ENCODE results near the gene NKG7. TPM values are rescaled to one million over a fixed set of nuclear protein-coding genes. Genes with fewer than 3 reads are reported as not detected.
A peak's percentile ranks its signal among the peaks of the same experiment; 100 is the strongest.

NKG7 gene
- total and polyA plus RNA-seq, 2 of the 13 experiments (the other 11 are each of a cell fraction or from before 2014, with no cell fraction given), result 0.40 TPM; not detected in 1

DNA sequence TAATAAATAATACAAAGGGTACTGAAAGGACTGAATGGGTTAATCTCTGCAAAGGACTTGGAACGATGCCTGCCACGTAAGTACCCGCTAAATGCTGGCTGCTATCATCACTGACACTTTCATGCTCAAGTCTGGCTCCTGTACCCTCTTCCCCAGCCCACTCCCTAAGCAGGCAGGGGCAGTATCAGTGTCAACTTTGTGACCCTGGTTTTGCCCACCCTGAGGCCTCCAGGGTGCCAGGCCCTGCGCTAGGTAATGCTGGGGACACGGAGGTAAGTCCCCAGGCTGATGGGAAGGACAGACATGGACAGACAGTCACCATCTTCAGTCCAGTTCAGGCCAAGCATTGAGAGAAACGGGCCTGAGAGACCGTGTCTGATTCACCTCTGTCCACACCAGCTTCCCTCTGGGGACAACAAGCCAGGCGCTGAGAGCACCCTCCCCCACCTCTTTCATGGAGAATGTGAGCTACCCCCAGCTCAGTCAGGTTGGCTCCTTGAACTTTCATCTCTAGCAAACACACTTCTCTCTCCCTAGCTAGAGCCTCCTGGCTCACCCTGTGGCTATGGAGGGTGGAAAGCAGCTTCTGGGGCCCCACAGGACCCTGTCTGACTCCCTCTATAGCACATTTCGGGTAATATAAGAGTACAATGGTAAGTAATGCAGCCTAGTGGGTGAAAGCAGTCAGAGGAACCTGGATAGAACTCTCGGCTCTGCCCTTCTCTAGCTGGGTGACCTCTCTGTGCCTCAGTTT, 7.1 kb downstream of the NKG7 start (continued):
- no peak; the same call in 2 of the 3 replicates for TF ChIP-seq MXI1 (IDR thresholded peaks at IDR 0.05; ENCODE audit: borderline replicate concordance, low read depth, low read length)
- TF ChIP-seq RELA (CRISPR knock-in tag; IDR thresholded peaks at IDR 0.05), result 0 out of 2 replicates have a peak, but pooled peaks have one; percentile 52
- peak; percentile 83; the same call in 1 of the 2 replicates for TF ChIP-seq FOXK1 (CRISPR knock-in tag; IDR thresholded peaks at IDR 0.05; ENCODE audit: borderline replicate concordance, low read depth)
- TF ChIP-seq, protein P1, sequence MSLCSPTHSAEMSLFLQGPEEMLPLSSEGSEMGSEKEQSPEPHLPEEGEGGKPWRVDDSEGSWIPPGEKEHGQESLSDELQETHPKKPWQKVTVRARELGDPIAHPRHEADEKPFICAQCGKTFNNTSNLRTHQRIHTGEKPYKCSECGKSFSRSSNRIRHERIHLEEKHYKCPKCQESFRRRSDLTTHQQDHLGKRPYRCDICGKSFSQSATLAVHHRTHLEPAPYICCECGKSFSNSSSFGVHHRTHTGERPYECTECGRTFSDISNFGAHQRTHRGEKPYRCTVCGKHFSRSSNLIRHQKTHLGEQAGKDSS (CRISPR knock-in tag; IDR thresholded peaks at IDR 0.05; ENCODE audit: borderline replicate concordance, low read depth), result peak; percentile 81; the same call in 1 of the 2 replicates
- TF ChIP-seq SYNCRIP (IDR thresholded peaks at IDR 0.05; ENCODE audit: insufficient read depth, low read depth, low read length), result no peak
- peak; percentile 32 for TF ChIP-seq STAG1 (CRISPR knock-in tag; IDR thresholded peaks at IDR 0.05)
- TF ChIP-seq SOX6 (IDR thresholded peaks at IDR 0.05), result no peak
- TF ChIP-seq SOX6 (CRISPR knock-in tag; IDR thresholded peaks at IDR 0.05), result peak; percentile 74
- TF ChIP-seq, protein P2, sequence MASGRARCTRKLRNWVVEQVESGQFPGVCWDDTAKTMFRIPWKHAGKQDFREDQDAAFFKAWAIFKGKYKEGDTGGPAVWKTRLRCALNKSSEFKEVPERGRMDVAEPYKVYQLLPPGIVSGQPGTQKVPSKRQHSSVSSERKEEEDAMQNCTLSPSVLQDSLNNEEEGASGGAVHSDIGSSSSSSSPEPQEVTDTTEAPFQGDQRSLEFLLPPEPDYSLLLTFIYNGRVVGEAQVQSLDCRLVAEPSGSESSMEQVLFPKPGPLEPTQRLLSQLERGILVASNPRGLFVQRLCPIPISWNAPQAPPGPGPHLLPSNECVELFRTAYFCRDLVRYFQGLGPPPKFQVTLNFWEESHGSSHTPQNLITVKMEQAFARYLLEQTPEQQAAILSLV (CRISPR knock-in tag; IDR thresholded peaks at IDR 0.05; ENCODE audit: borderline replicate concordance), result 0 out of 2 replicates have a peak, but pooled peaks have one; percentile 47
- TF ChIP-seq ONECUT2 (CRISPR knock-in tag; IDR thresholded peaks at IDR 0.05), result 0 out of 2 replicates have a peak, but pooled peaks have one; percentile 28
- peak; percentile 61 for TF ChIP-seq CBFB (CRISPR knock-in tag; IDR thresholded peaks at IDR 0.05)
- TF ChIP-seq, protein P3, sequence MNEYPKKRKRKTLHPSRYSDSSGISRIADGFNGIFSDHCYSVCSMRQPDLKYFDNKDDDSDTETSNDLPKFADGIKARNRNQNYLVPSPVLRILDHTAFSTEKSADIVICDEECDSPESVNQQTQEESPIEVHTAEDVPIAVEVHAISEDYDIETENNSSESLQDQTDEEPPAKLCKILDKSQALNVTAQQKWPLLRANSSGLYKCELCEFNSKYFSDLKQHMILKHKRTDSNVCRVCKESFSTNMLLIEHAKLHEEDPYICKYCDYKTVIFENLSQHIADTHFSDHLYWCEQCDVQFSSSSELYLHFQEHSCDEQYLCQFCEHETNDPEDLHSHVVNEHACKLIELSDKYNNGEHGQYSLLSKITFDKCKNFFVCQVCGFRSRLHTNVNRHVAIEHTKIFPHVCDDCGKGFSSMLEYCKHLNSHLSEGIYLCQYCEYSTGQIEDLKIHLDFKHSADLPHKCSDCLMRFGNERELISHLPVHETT (CRISPR knock-in tag; conservative IDR thresholded peaks at IDR 0.05), result 0 out of 2 replicates have a peak, but pooled peaks have one; percentile 24
- 0 out of 2 replicates have a peak, but pooled peaks have one; percentile 75 for TF ChIP-seq HDAC6 (IDR thresholded peaks at IDR 0.05; ENCODE audit: low read depth, low read length)
- peak; percentile 80; the same call in 1 of the 2 replicates for TF ChIP-seq DMAP1 (CRISPR knock-in tag; IDR thresholded peaks at IDR 0.05)
- TF ChIP-seq SP1 (IDR thresholded peaks at IDR 0.05), result no peak
- 0 out of 2 replicates have a peak, but pooled peaks have one; percentile 37 for TF ChIP-seq SP1 (CRISPR knock-in tag; IDR thresholded peaks at IDR 0.05)
- peak; percentile 85 for TF ChIP-seq FOXK2 (IDR thresholded peaks at IDR 0.05)
- no peak for TF ChIP-seq ZMYM4 (CRISPR knock-in tag; IDR thresholded peaks at IDR 0.05)
- TF ChIP-seq KDM6A (CRISPR knock-in tag; IDR thresholded peaks at IDR 0.05; ENCODE audit: low read depth), result peak; percentile 84
- TF ChIP-seq RARG (CRISPR knock-in tag; IDR thresholded peaks at IDR 0.05; ENCODE audit: low read depth), result 0 out of 2 replicates have a peak, but pooled peaks have one; percentile 60
- TF ChIP-seq TAF1 (CRISPR knock-in tag; IDR thresholded peaks at IDR 0.05), result peak; percentile 77
- no peak for TF ChIP-seq U2AF1 (optimal IDR thresholded peaks at IDR 0.05; ENCODE audit: low read depth, low read length)
- TF ChIP-seq, protein P4, sequence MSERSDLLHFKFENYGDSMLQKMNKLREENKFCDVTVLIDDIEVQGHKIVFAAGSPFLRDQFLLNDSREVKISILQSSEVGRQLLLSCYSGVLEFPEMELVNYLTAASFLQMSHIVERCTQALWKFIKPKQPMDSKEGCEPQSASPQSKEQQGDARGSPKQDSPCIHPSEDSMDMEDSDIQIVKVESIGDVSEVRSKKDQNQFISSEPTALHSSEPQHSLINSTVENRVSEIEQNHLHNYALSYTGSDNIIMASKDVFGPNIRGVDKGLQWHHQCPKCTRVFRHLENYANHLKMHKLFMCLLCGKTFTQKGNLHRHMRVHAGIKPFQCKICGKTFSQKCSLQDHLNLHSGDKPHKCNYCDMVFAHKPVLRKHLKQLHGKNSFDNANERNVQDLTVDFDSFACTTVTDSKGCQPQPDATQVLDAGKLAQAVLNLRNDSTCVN (CRISPR knock-in tag; IDR thresholded peaks at IDR 0.05; ENCODE audit: borderline replicate concordance), result 0 out of 2 replicates have a peak, but pooled peaks have one; percentile 37
- no peak for TF ChIP-seq ZNF564 (CRISPR knock-in tag; IDR thresholded peaks at IDR 0.05)
- TF ChIP-seq ZFP62 (CRISPR knock-in tag; IDR thresholded peaks at IDR 0.05), result no peak

Measured in HepG2 (cell line).